HCT116 (cell line): ENCODE data around the gene JSRP1. TPM values are rescaled to one million over a fixed set of nuclear protein-coding genes. Genes with fewer than 3 reads are reported as not detected.

ENCODE experiments used
- ATAC-seq: fragments of 200-7000 bp; cut with Tn5 transposase; 2 replicates; pipeline ENCODE4 v1.9.1; 2020; ENCODE audit warnings: mild to moderate bottlenecking, moderate library complexity
- BruUV-seq: library from RNA; stranded (reverse); fragments of 400-500 nt; replicated peaks from 2 replicates; lab custom pipeline; 2021; lab: Mats Ljungman, UMichigan
- CTCF ChIA-PET: fragments of 300-600 bp; sonication (Branson Sonifier 250); formaldehyde crosslinking; loops from one replicate; lab custom pipeline; 2021; ENCODE audit warnings: antibody characterized with exemption; lab: Charles Lee
- POLR2A ChIA-PET: fragments of 300-600, 350-600 bp; sonication (Branson Sonifier 250); formaldehyde crosslinking; loops from one replicate; lab custom pipeline; 2021; ENCODE audit warnings: antibody characterized with exemption; lab: Charles Lee
- RAD21 ChIA-PET, 2 experiments: fragments of 300-600 bp; sonication (Branson Sonifier 250); formaldehyde crosslinking; loops; one replicate each; lab custom pipeline; 2023; ENCODE audit warnings: low total read pairs in 2 of 2; ENCODE audit not compliant: uncharacterized antibody in 2 of 2, unreplicated experiment in 2 of 2, low non-redundant PET in 1 of 2; lab: Charles Lee
- DNase-seq: peaks from one replicate; pipeline ENCODE4 v3.0.0-alpha.2; 2010; ENCODE audit warnings: low read depth, low spot score
- H2AFZ ChIP-seq: fragments of 200-600 bp; shearing (Covaris generic), sonication (generic); 2 replicates; pipeline ENCODE4 v1.6.1; 2017; ENCODE audit warnings: low read depth, mixed run types, mixed read lengths, antibody characterized with exemption, low read length; ENCODE audit not compliant: poor library complexity, severe bottlenecking
- H3K27ac ChIP-seq: 2 replicates; pipeline ENCODE4 v1.5.1; 2012; ENCODE audit warnings: low read depth, low read length
- H3K27me3 ChIP-seq: fragments of 200-600 bp; sonication (generic); 2 replicates; pipeline ENCODE4 v1.6.1; 2016; ENCODE audit warnings: mixed run types, low read length, mixed read lengths; ENCODE audit not compliant: insufficient read depth
- H3K36me3 ChIP-seq, 2 experiments: fragments of 200-500 bp in 1 of 2; fragments of 200-600 bp in 1 of 2; sonication (Bioruptor generic) in 1 of 2; sonication (generic) in 1 of 2; 2 replicates each; pipeline versions ENCODE4 v1.5.1 to v1.6.1; 2014 to 2016; ENCODE audit warnings: low read length in 2 of 2, inconsistent platforms in 1 of 2, mixed read lengths in 1 of 2, mixed run types in 1 of 2; ENCODE audit not compliant: insufficient read depth in 2 of 2, control insufficient read depth in 1 of 2
- H3K4me1 ChIP-seq, 2 experiments: fragments of 200-600 bp in 1 of 2; sonication (generic) in 1 of 2; 2 replicates each; pipeline versions ENCODE4 v1.5.1 to v1.6.1; 2012 to 2017; ENCODE audit warnings: low read length in 2 of 2, inconsistent platforms in 1 of 2, mild to moderate bottlenecking in 1 of 2, mixed read lengths in 1 of 2, mixed run types in 1 of 2, moderate library complexity in 1 of 2; ENCODE audit not compliant: insufficient read depth in 2 of 2, control insufficient read depth in 1 of 2
- H3K4me2 ChIP-seq: fragments of 200-600 bp; sonication (generic); 2 replicates; pipeline ENCODE4 v1.6.1; 2017; ENCODE audit warnings: mixed run types, low read length, mixed read lengths
- H3K4me3 ChIP-seq, 2 experiments: fragments of 200-600 bp in 1 of 2; sonication (generic) in 1 of 2; replicated peaks in 1 of 2; 2 replicates each; pipeline ENCODE4 v1.5.1; 2011 to 2016; ENCODE audit warnings: low read length in 2 of 2, control low read depth in 1 of 2, low read depth in 1 of 2, mild to moderate bottlenecking in 1 of 2, mixed read lengths in 1 of 2, mixed run types in 1 of 2
- H3K79me2 ChIP-seq: fragments of 200-600 bp; sonication (generic); 2 replicates; pipeline ENCODE4 v1.6.1; 2017; ENCODE audit warnings: mild to moderate bottlenecking, mixed run types, low read length, moderate library complexity, mixed read lengths; ENCODE audit not compliant: insufficient read depth
- H3K9ac ChIP-seq: fragments of 200-600 bp; sonication (generic); 2 replicates; pipeline ENCODE4 v1.6.1; 2016; ENCODE audit warnings: low read length, mixed read lengths
- H3K9me2 ChIP-seq: fragments of 200-600 bp; sonication (generic), shearing (Covaris generic); 2 replicates; pipeline ENCODE4 v1.6.1; 2017; ENCODE audit warnings: mixed run types, mild to moderate bottlenecking, moderate library complexity; ENCODE audit not compliant: insufficient read depth
- H3K9me3 ChIP-seq, 2 experiments: fragments of 200-500 bp in 1 of 2; fragments of 200-600 bp in 1 of 2; sonication (Bioruptor generic) in 1 of 2; sonication (generic) in 1 of 2; 2 replicates each; pipeline ENCODE4 v1.6.1; 2014 to 2017; ENCODE audit warnings: low read length in 2 of 2, mixed read lengths in 2 of 2, inconsistent platforms in 1 of 2, low read depth in 1 of 2, mild to moderate bottlenecking in 1 of 2, mixed run types in 1 of 2, moderate library complexity in 1 of 2; ENCODE audit not compliant: control insufficient read depth in 1 of 2, insufficient read depth in 1 of 2
- H4K20me1 ChIP-seq: fragments of 200-600 bp; sonication (generic), shearing (Covaris generic); 2 replicates; pipeline ENCODE4 v1.6.1; 2017; ENCODE audit warnings: mixed run types, mild to moderate bottlenecking, moderate library complexity; ENCODE audit not compliant: insufficient read depth
- FOSL1 ChIP-seq: IDR thresholded peaks from 2 replicates; pipeline ENCODE4 v1.6.1; 2012; ENCODE audit warnings: low read depth
- SIN3A ChIP-seq: IDR thresholded peaks from 2 replicates; pipeline ENCODE4 v1.6.1; 2012; ENCODE audit warnings: low read depth
- SP1 ChIP-seq: IDR thresholded peaks from 2 replicates; pipeline ENCODE4 v1.6.1; 2012; ENCODE audit warnings: low read depth
- SRF ChIP-seq: IDR thresholded peaks from 2 replicates; pipeline ENCODE4 v1.6.1; 2012; ENCODE audit warnings: low read depth
- TCF7L2 ChIP-seq: IDR thresholded peaks from 2 replicates; pipeline ENCODE4 v1.7.0; 2011; ENCODE audit warnings: borderline replicate concordance, inconsistent platforms; ENCODE audit not compliant: insufficient read depth, insufficient read length; ENCODE audit errors: extremely low read depth
- YY1 ChIP-seq: IDR thresholded peaks from 2 replicates; pipeline ENCODE4 v1.6.1; 2011; ENCODE audit warnings: low read length, low read depth, moderate library complexity, mild to moderate bottlenecking; ENCODE audit not compliant: insufficient replicate concordance; ENCODE audit errors: extremely low read depth
- intact Hi-C: fragments of 100-400 bp; cut with micrococcal nuclease; formaldehyde crosslinking; loops from 2 replicates; pipeline ENCODE4 v1.10.0; 2022
- total RNA-seq: library from RNA; stranded (reverse); gene quantifications from one replicate; pipeline ENCODE4 v1.2.1, GENCODE V29; 2021; ENCODE audit not compliant: unreplicated experiment
- TF ChIP-seq, protein P1 (sequence below): IDR thresholded peaks from 2 replicates; pipeline ENCODE4 v1.6.1; 2012
- TF ChIP-seq, protein P2 (sequence below): IDR thresholded peaks from 2 replicates; pipeline ENCODE4 v1.6.1; 2012; ENCODE audit warnings: low read depth
- TF ChIP-seq, protein P3 (sequence below): IDR thresholded peaks from 2 replicates; pipeline ENCODE4 v1.6.1; 2012

JSRP1 gene
- total RNA-seq, 1 experiment from 2014 or later: 0.30 TPM

DNA sequence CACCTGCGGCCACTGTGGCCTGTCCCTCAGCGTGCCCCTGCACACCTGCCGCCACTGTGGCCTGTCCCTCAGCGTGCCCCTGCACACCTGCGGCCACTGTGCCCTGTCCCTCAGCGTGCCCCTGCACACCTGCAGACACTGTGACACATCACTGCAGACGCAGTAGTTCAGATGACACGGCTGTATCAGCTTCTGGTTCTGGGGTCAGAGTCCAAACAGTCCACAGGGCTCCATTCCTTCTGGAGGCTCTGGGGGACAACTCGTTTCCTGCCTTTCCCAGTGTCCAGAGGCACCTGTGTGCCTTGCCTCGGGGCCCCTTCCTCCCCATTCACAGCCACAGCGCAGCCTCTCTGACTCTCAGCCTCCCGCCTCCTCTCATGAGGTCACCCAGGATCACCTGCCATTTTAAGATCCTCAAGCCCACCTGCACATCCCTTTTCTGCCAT lies 14.1 kb downstream of the JSRP1 start:
- Histone ChIP-seq H3K9me2 (no peaks in the 10 kb centered on the region), H3K79me2 (peaks cover 92% of the 10 kb centered on the region), H2AFZ (no peak overlapping the region), H3K4me2 (no peak overlapping the region), H3K4me3 (no peak overlapping the region), H3K4me1 (peaks cover 15 to 35% of the 10 kb centered on the region in 2 experiments; a peak in 3 of 4 replicates), H3K36me3 (peaks cover 39 to 88% of the 10 kb centered on the region in 2 experiments), H4K20me1 (peaks cover 39% of the 10 kb centered on the region; the same call in 1 of the 2 replicates)
- POLR2A ChIA-PET: no interaction called here
- no TSS peak for BruUV-seq
- no peak for TF ChIP-seq FOSL1
- no peak for TF ChIP-seq YY1
- no peak for TF ChIP-seq SRF
- TF ChIP-seq SP1: no peak
- TF ChIP-seq, protein P1, sequence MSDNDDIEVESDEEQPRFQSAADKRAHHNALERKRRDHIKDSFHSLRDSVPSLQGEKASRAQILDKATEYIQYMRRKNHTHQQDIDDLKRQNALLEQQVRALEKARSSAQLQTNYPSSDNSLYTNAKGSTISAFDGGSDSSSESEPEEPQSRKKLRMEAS: no peak
- TF ChIP-seq TCF7L2: no peak
- TF ChIP-seq, protein P2, sequence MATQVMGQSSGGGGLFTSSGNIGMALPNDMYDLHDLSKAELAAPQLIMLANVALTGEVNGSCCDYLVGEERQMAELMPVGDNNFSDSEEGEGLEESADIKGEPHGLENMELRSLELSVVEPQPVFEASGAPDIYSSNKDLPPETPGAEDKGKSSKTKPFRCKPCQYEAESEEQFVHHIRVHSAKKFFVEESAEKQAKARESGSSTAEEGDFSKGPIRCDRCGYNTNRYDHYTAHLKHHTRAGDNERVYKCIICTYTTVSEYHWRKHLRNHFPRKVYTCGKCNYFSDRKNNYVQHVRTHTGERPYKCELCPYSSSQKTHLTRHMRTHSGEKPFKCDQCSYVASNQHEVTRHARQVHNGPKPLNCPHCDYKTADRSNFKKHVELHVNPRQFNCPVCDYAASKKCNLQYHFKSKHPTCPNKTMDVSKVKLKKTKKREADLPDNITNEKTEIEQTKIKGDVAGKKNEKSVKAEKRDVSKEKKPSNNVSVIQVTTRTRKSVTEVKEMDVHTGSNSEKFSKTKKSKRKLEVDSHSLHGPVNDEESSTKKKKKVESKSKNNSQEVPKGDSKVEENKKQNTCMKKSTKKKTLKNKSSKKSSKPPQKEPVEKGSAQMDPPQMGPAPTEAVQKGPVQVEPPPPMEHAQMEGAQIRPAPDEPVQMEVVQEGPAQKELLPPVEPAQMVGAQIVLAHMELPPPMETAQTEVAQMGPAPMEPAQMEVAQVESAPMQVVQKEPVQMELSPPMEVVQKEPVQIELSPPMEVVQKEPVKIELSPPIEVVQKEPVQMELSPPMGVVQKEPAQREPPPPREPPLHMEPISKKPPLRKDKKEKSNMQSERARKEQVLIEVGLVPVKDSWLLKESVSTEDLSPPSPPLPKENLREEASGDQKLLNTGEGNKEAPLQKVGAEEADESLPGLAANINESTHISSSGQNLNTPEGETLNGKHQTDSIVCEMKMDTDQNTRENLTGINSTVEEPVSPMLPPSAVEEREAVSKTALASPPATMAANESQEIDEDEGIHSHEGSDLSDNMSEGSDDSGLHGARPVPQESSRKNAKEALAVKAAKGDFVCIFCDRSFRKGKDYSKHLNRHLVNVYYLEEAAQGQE: no peak
- TF ChIP-seq, protein P3, sequence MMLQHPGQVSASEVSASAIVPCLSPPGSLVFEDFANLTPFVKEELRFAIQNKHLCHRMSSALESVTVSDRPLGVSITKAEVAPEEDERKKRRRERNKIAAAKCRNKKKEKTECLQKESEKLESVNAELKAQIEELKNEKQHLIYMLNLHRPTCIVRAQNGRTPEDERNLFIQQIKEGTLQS: no peak
- no peak for TF ChIP-seq SIN3A
- TF ChIP-seq, all 23 proteins: peak for 0
- Histone ChIP-seq H3K9me3 (no peaks in the 10 kb centered on the region), H3K27ac (no peak overlapping the region), H3K27me3 (no peaks in the 10 kb centered on the region), H3K9ac (no peak overlapping the region)
- RAD21 ChIA-PET: no interaction called here
- intact Hi-C loops: no loop called here
- ATAC-seq (no peak), DNase-seq (no peak)
- CTCF ChIA-PET: no interaction called here
